GM19468 (cell line): ENCODE data around the gene MICU1.
"Not testable (repeated sequence)": the region's sequence is repeated elsewhere in the genome, so short reads cannot be mapped to it uniquely, and the experiment has no call there.

Experiments used
- ATAC-seq: cut with Tn5 transposase; IDR thresholded peaks from one replicate; pipeline ENCODE4 v1.9.1; 2021; ENCODE audit warnings: mild to moderate bottlenecking, moderate library complexity, moderate number of reproducible peaks; ENCODE audit not compliant: unreplicated experiment; ENCODE audit errors: extremely low read depth

Gene MICU1

GRCh38 chr10:72625608-72626443, at the start of gene MICU1:
Gene MICU1, minus strand, starts transcription at chr10:72626079. Its CDS starts 59,286 bp downstream, at chr10:72566793.
- peak; percentile 77 for ATAC-seq

- not testable (repeated sequence) for ATAC-seq
Observed at GRCh38 chr10:72674174-72674573, 48.3 kb upstream of the MICU1 start.

GRCh38 chr10:72673280-72673679, 47.4 kb upstream of the MICU1 start:
- ATAC-seq = no peak

- ATAC-seq = no peak
Observed at GRCh38 chr10:72667207-72667864, 41.5 kb upstream of the MICU1 start.

DNA sequence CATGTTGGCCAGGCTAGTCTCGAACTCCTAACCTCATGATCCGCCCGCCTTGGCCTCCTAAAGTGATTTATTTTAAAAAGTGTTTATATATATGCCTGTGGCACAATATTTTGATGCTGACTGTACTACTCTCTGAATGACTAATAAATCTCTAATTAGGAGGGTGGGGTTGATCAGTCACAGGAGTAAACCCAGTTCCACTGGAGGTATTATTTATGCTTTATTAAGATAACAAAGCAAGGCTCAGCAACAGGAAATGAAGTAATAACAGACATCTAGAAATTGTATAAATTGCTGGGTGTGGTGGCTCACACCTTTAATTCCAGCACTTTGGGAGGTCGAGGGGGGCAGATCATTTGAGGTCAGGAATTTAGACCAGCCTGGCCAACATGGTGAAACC, 40.0 kb upstream of the MICU1 start:
- ATAC-seq = no peak

DNA sequence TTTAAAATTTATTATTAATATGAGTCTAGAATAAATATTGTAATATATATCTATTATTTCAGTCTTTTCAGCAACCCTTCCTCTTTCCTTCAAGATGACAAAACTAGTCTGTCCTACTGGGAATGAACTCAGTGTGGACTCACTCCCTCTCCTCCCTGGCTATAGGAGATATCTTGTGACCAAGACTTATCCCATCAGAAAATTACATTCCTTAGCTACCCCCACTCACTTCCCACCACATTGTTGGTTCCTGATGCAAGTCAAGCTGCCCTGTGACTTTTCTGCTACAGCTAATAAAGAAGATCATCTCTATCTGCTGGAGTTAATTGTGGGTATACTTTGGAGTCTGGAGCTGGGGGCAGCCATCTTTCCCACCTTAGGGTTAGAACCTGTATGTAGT, 38.1 kb upstream of the MICU1 start:
- no peak for ATAC-seq

GRCh38 chr10:72661431-72661830, 35.6 kb upstream of the MICU1 start:
- ATAC-seq = no peak

- no peak for ATAC-seq
Observed at GRCh38 chr10:72660220-72660619, 34.3 kb upstream of the MICU1 start.

GRCh38 chr10:72659694-72660093, 33.8 kb upstream of the MICU1 start:
- ATAC-seq = no peak

- ATAC-seq = no peak
Observed at GRCh38 chr10:72658696-72659400, 33.0 kb upstream of the MICU1 start.

DNA sequence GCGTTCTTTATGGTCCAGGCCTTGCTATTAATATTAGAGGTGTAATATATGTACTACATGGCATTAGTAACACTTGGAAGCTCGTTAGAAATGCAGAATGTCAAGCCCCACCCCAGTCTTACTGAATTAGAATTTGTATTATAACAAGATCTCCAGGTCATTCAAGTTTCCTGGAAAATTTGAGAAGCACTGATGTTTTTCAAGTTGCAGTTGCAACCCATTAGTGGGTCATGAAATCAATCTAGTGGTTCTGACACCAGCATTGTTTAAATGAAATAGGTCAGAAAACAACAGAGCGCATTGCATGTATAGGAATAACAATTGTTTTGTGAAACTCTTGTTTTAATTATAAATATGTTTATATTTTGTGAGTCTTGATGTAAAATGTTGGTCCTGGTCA, 28.8 kb upstream of the MICU1 start:
- ATAC-seq = no peak

DNA sequence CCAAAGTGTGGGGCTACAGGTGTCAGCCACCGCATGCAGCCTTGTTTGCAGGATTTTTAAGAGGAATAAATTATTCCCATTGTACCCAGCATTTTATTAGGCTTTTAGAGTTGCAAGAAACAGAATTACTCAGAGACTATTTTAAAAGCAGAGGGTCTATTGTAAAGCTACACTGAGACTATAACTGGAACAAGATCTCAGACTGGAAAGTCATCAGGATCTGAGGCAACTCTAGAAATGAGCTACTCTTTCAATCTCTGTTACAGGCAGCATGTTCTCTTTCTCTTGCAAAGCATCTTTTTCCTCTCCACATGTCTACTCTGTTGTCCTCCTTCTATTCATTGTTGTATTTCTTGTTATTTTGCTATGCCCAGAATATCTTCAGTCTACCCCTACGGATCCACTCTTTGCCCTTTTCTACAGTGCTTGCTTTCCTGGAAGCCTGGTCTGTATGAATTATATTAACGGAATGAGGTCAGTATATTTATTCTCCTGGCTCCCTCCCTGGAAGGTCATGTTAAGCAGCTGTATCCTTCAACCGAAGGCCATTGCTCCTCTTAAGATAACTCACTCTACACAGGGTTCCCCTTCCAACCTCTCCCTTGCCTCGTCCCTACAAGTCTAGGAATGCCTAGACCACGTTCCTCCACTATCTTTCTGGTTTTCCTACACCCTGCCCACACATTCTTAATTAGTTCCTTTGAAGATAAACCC, 27.7 kb upstream of the MICU1 start:
- ATAC-seq = no peak

GRCh38 chr10:72649291-72649690, 23.4 kb upstream of the MICU1 start:
- no peak for ATAC-seq

DNA sequence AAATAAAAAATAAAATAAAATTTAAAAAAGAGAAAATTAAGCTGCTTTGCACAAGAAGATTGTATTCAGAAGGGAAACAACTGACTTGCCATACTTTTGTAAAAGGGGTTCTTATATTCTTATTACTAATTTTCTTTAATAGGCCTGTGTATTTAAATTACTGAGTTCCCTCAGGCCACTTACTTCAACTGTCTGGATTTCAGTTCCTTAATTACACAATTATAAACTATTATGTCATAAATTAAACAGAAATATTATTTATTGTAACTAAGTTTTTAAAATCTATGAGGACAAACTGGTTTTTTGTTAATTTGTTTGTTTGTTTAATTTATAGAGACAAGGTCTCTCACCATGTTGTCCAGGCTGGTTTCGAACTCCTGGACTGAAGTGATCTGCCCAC, 22.4 kb upstream of the MICU1 start:
- ATAC-seq = no peak

GRCh38 chr10:72646971-72647370, 21.1 kb upstream of the MICU1 start:
- ATAC-seq = not testable (repeated sequence)

DNA sequence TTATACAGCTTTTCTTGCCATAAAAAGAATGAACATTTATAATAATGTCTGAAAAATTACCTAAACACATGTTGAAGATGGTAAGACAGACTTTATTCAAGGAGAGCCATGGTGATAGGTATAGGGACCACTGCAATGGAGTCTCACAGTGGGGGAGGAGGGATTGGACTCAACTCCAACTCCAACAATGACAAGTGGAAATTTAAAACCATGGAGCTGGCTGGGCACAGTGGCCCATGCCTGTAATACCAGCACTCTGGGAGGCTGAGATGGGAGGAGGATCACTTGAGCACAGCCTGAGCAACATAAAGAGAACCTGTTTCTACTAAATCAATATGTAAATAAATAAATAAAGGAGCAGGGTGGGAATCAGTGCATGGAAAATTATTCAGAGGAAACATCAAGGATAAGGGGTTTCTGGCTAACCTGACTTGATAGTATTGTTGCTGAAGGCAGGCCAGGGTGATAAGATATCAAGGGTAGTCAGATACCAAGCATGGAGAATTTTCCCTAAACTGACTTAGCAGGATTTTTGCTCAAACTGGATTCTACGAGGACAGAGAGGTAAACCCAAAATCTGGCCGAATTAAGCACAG, 19.5 kb upstream of the MICU1 start:
- no peak for ATAC-seq

DNA sequence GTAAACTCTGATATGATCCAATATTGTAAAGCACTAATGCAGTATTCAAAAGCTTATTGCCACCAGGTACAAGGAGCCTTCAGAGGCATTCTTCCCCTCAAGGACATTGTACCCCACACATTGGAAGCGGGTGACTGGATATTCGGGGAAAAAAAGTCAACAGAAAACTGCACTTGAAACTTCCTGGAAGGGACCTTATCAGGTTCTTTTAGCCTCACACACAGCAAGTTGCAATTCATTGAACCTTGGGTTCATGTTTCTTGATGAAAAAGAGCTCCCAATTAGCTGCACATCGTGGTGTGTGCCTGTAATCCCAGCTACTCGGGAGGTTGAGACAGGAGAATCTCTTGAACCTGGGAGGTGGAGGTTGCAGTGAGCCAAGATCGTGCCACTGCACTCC, 16.4 kb upstream of the MICU1 start:
- no peak for ATAC-seq

DNA sequence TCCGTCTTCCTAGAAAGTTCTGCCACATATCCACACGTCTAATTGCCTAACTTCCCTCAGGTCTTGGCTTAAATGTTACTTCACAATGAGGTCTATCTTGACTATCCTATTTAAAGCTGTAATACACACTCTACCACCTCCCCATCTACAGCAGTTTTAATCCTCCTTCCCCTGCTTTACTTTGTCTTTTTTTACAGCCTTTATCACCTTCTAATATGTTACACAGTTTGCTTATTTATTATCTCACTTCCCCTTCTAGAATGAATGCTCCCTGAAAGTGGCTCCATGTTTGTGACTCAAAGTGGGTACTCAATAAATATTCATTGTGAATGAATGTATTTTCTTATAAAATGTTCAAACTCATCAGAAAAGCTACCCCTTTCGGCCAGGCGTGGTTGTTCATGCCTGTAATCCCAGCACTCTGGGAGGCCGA, 13.6 kb upstream of the MICU1 start:
- ATAC-seq = no peak

DNA sequence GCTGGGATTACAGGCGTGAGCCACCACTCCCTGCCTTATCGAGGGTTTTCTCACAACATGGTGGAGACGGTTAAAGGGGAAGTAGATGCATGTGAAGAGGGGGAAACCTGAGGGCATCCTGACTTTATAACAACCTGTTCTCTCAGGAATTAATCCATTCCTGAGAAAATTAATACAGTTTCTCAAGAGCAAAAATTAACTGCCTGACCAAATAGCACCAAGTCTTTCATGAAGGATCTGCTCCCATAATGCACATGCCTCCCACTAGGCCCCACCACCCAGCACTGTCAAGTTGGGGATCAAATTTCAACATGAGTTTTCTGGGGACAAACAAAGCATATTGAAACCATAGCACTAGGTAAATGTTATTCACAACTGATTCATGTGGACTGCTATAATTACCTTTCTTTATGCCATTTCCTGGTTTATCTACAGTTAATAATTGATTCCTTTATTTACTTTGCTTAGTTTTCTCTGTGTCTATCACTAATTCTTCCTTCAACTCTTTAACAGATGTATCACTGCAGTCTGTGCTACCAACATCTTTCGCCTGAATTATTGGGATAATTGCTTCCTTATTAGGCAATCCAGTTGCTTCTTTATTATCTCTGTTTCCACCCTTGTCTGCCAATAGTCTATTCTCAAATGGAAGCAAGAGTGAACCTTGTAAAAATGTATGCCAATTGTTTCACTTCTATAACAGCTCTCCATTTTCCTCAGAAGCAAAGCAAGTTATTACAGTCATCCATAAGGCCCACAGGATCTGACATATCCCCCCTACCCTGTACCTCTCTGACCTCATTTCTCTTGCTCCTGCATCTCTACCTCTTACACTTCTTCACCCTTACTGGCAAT, 12.9 kb upstream of the MICU1 start:
- ATAC-seq = no peak
